ENCODE results near the gene LGALS1. TPM values are rescaled to one million over a fixed set of nuclear protein-coding genes. Genes with fewer than 3 reads are reported as not detected.

The LGALS1 gene
- total RNA-seq, 2 experiments from 2014 or later = 85.1 to 93.7 TPM

- no peak overlapping the region for H3K27ac ChIP-seq (ENCODE audit: low read depth in 1 of 2, low read length in 2 of 2)
- no peaks in the 10 kb centered on the region for H3K9me3 ChIP-seq (ENCODE audit: control insufficient read depth in 1 of 2, insufficient read depth in 1 of 2, low read length in 2 of 2)
- ATAC-seq (ENCODE audit: poor library complexity) (no peak), DNase-seq (no peak)
- no peaks in the 10 kb centered on the region for H3K36me3 ChIP-seq (ENCODE audit: insufficient read depth, low read length)
- Mint-ChIP-seq H3K27me3 (no peaks in the 10 kb centered on the region), H3K4me1 (ENCODE audit: low read depth) (no peaks in the 10 kb centered on the region), H3K9me3 (no peaks in the 10 kb centered on the region), H3K27ac (no peak overlapping the region), H3K4me3 (no peak overlapping the region), H3K36me3 (ENCODE audit: low read depth) (no peaks in the 10 kb centered on the region)
- no peaks in the 10 kb centered on the region for H3K27me3 ChIP-seq (ENCODE audit: control insufficient read depth in 1 of 2, insufficient read depth in 2 of 2, low read length in 2 of 2)
- no peak overlapping the region for H3K4me3 ChIP-seq (ENCODE audit: low read length)
- ChIA-PET CTCF (no interaction called here), POLR2A (no interaction called here)
- peaks cover 3% of the 10 kb centered on the region for H3K4me1 ChIP-seq (ENCODE audit: insufficient read depth, low read length)
- TF ChIP-seq CTCF (IDR thresholded peaks at IDR 0.05) = no peak
- intact Hi-C loops (cut with DNase I, micrococcal nuclease) = no loop called here
Measured at GRCh38 chr22:37704645-37705044, 29.2 kb downstream of the LGALS1 start.

GRCh38 chr22:37705205-37705604, 29.8 kb downstream of the LGALS1 start:
- POLR2A ChIA-PET = no interaction called here
- H3K4me1 ChIP-seq (ENCODE audit: insufficient read depth, low read length) = peaks cover 3% of the 10 kb centered on the region
- no peaks in the 10 kb centered on the region for H3K4me1 Mint-ChIP-seq (ENCODE audit: low read depth)
- H3K36me3 Mint-ChIP-seq (ENCODE audit: low read depth) = no peaks in the 10 kb centered on the region
- H3K4me3 Mint-ChIP-seq = no peak overlapping the region
- ATAC-seq (ENCODE audit: poor library complexity) = no peak
- no peak for DNase-seq
- no peaks in the 10 kb centered on the region for H3K27me3 ChIP-seq (ENCODE audit: control insufficient read depth in 1 of 2, insufficient read depth in 2 of 2, low read length in 2 of 2)
- H3K27ac Mint-ChIP-seq = no peak overlapping the region
- H3K36me3 ChIP-seq (ENCODE audit: insufficient read depth, low read length) = no peaks in the 10 kb centered on the region
- CTCF ChIA-PET = no interaction called here
- H3K27me3 Mint-ChIP-seq = no peaks in the 10 kb centered on the region
- no peak overlapping the region for H3K27ac ChIP-seq (ENCODE audit: low read depth in 1 of 2, low read length in 2 of 2)
- no peaks in the 10 kb centered on the region for H3K9me3 Mint-ChIP-seq
- intact Hi-C loops (cut with DNase I, micrococcal nuclease) = no loop called here
- no peak overlapping the region for H3K4me3 ChIP-seq (ENCODE audit: low read length)
- no peaks in the 10 kb centered on the region for H3K9me3 ChIP-seq (ENCODE audit: control insufficient read depth in 1 of 2, insufficient read depth in 1 of 2, low read length in 2 of 2)
- no peak for TF ChIP-seq CTCF (IDR thresholded peaks at IDR 0.05)

GRCh38 chr22:37708580-37709444, 33.4 kb downstream of the LGALS1 start:
- POLR2A ChIA-PET = no interaction called here
- Histone ChIP-seq H3K4me1 (ENCODE audit: insufficient read depth, low read length) (no peaks in the 10 kb centered on the region), H3K4me3 (ENCODE audit: low read length) (no peak overlapping the region), H3K27ac (ENCODE audit: low read depth in 1 of 2, low read length in 2 of 2) (no peak overlapping the region), H3K9me3 (ENCODE audit: control insufficient read depth in 1 of 2, insufficient read depth in 1 of 2, low read length in 2 of 2) (no peaks in the 10 kb centered on the region), H3K27me3 (ENCODE audit: control insufficient read depth in 1 of 2, insufficient read depth in 2 of 2, low read length in 2 of 2) (no peaks in the 10 kb centered on the region), H3K36me3 (ENCODE audit: insufficient read depth, low read length) (no peaks in the 10 kb centered on the region)
- TF ChIP-seq CTCF (IDR thresholded peaks at IDR 0.05) = no peak
- no peaks in the 10 kb centered on the region for H3K9me3 Mint-ChIP-seq
- H3K27me3 Mint-ChIP-seq = no peaks in the 10 kb centered on the region
- DNase-seq (peak in 1 of 14 experiments; percentile 30), ATAC-seq (ENCODE audit: poor library complexity) (no peak)
- H3K36me3 Mint-ChIP-seq (ENCODE audit: low read depth) = no peaks in the 10 kb centered on the region
- H3K4me1 Mint-ChIP-seq (ENCODE audit: low read depth) = no peaks in the 10 kb centered on the region
- CTCF ChIA-PET = no interaction called here
- H3K4me3 Mint-ChIP-seq = no peak overlapping the region
- intact Hi-C loops (cut with DNase I, micrococcal nuclease) = no loop called here
- H3K27ac Mint-ChIP-seq = no peak overlapping the region

Measured in CD4-positive, alpha-beta T cell (primary cell).